Heart left ventricle (tissue), 13 donors: ENCODE results near the gene TFF3.

ENCODE experiments used
- CTCF ChIP-seq, 12 donors: fragments of 200-600 bp; sonication (generic) in 4 of 12; IDR thresholded peaks; one replicate each; pipeline versions ENCODE4 v1.5.0 to v1.8.0; 2018 to 2022; ENCODE audit warnings: antibody characterized with exemption in 12 of 12, mild to moderate bottlenecking in 5 of 12
- POLR2A ChIP-seq, 2 donors: fragments of 450-650 bp; IDR thresholded peaks; one replicate each; pipeline ENCODE4 v1.6.1; 2017; ENCODE audit warnings: antibody characterized with exemption in 2 of 2, mild to moderate bottlenecking in 2 of 2, moderate library complexity in 2 of 2
- donor health status: ischemic (EF 13 %, LVEDD 7.1; RV severe dilation, severe dysfunction).
- donor health status: DM: no; HTN: yes; CAD: no.
- donor health status: DM: no; HTN: no; CAD: no.
- donor health status: ischemic (EF 25% LVEDD 6.9; RV normal size, moderate dysfunction).
- donor health status: ischemic (EF 25% LVEDD 5.7; RV mildly dilated, moderate dysfunction).
- donor health status: ischemic (EF 35%, LVEDD 5.7; RV mildly dilated, moderate dysfunction).
- donor health status: nonischemic (EF 11% LVEDD 7.7; RV severe dilation, severe dysfunction).
- donor health status: DM: yes; HTN: yes; CAD: no.
- donor health status: PGD.
- donor health status: ischemic (EF 29% LVEDD 5.4; RV normal size, mild dysfunction).
- donor health status: nonischemic (EF 23%, LVEDD 6.1; RV moderate dilation, normal function).

- TF ChIP-seq CTCF (IDR thresholded peaks at IDR 0.05) (no peak), POLR2A (IDR thresholded peaks at IDR 0.05) (no peak)
These were observed 32.6 kb upstream of the TFF3 start for GRCh38 chr21:42347601-42348327.
